Measurements from ENCODE around the gene RPL29.

RPL29 gene

GRCh38 chr3:52024765-52025452, 29.2 kb upstream of the RPL29 start:
- no peak for DNase-seq

- no peak for DNase-seq
Measured at GRCh38 chr3:52023860-52024764, 28.4 kb upstream of the RPL29 start.

- no peak for DNase-seq
Measured at GRCh38 chr3:52023101-52023770, 27.5 kb upstream of the RPL29 start.

- DNase-seq = no peak
Measured at GRCh38 chr3:52022323-52023100, 26.8 kb upstream of the RPL29 start.

- no peak for DNase-seq
Measured at GRCh38 chr3:52021489-52022268, 26.0 kb upstream of the RPL29 start.

- no peak for DNase-seq
Measured at GRCh38 chr3:52020796-52021195, 25.1 kb upstream of the RPL29 start.

- no peak for DNase-seq
Measured at GRCh38 chr3:52019352-52020080, 23.8 kb upstream of the RPL29 start.

GRCh38 chr3:52018319-52019000, 22.8 kb upstream of the RPL29 start:
- no peak for DNase-seq

- DNase-seq = no peak
Measured at GRCh38 chr3:52017586-52017985, 21.9 kb upstream of the RPL29 start.

- DNase-seq = no peak
Measured at GRCh38 chr3:52015438-52016228, 19.9 kb upstream of the RPL29 start.

- DNase-seq = no peak
Measured at GRCh38 chr3:52014613-52015012, 18.9 kb upstream of the RPL29 start.

- no peak for DNase-seq
Measured at GRCh38 chr3:52013802-52014598, 18.3 kb upstream of the RPL29 start.

- no peak for DNase-seq
Measured at GRCh38 chr3:52012699-52013098, 17.0 kb upstream of the RPL29 start.

- no peak for DNase-seq
Measured at GRCh38 chr3:52010431-52010830, 14.7 kb upstream of the RPL29 start.

- no peak for DNase-seq
Measured at GRCh38 chr3:52007291-52007690, 11.6 kb upstream of the RPL29 start.

- DNase-seq = no peak
Measured at GRCh38 chr3:52006820-52007133, 11.1 kb upstream of the RPL29 start.

- DNase-seq = no peak
Measured at GRCh38 chr3:52006017-52006819, 10.5 kb upstream of the RPL29 start.

GRCh38 chr3:52005571-52005986, 9.9 kb upstream of the RPL29 start:
- DNase-seq = peak in 1 of 2 donors; percentile 5

Data from stimulated activated CD4-positive, alpha-beta T cell treated with anti-CD3 and anti-CD28 coated beads, Interleukin-2, amount 100 ng/mL, for 24 hours (primary cell).